ENCODE measurements around the gene PPM1N.

DNA sequence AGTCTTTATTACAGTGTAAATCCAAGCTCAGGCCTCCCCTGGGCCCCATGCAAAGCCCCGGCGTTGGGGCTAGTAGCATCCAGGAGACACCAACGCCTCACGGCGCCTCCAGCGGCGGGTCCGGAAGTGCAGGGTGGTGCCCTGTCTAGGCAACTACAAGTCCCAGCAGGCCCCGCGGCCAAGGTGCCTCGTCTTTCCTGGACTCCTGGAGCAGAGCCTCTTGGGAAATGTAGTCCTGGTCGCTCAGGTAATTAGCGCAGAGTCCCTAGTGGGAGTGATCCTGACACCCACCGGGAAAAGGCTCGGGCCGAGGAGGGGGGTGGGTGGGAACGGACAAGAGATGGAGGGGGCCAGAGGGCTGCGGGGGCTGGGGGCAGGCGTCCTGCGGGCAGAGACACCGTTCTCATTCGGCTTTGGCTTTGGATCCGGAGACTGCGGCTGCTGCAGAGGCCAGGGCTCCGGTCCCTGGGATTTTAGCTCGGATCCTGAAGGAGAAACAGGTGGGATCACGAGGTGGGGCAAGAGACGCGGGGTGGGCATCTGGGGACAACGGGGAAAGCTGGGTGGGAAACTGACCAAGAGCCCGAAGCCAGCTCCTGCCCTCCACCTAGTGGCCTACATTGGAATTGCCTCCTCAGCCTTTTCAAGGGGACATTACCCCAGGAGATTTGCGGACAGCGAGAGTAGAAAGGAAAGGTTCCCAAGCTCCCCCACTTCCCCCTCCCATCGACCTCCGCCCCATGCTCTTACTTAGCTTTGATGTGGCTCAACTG lies 12.8 kb upstream of the PPM1N start:
- TF ChIP-seq, protein P1, sequence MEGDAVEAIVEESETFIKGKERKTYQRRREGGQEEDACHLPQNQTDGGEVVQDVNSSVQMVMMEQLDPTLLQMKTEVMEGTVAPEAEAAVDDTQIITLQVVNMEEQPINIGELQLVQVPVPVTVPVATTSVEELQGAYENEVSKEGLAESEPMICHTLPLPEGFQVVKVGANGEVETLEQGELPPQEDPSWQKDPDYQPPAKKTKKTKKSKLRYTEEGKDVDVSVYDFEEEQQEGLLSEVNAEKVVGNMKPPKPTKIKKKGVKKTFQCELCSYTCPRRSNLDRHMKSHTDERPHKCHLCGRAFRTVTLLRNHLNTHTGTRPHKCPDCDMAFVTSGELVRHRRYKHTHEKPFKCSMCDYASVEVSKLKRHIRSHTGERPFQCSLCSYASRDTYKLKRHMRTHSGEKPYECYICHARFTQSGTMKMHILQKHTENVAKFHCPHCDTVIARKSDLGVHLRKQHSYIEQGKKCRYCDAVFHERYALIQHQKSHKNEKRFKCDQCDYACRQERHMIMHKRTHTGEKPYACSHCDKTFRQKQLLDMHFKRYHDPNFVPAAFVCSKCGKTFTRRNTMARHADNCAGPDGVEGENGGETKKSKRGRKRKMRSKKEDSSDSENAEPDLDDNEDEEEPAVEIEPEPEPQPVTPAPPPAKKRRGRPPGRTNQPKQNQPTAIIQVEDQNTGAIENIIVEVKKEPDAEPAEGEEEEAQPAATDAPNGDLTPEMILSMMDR (IDR thresholded peaks at IDR 0.05): peak; percentile 77 to 93 (median 83)
- TF ChIP-seq POLR2A (IDR thresholded peaks at IDR 0.05) (no peak), POLR2AphosphoS5 (IDR thresholded peaks at IDR 0.05) (peak in 1 of 3 donors; percentile 24)
